Measurements from ENCODE around the gene TMEM270. TPM values are rescaled to one million over a fixed set of nuclear protein-coding genes. Genes with fewer than 3 reads are reported as not detected.

Gene TMEM270, protein sequence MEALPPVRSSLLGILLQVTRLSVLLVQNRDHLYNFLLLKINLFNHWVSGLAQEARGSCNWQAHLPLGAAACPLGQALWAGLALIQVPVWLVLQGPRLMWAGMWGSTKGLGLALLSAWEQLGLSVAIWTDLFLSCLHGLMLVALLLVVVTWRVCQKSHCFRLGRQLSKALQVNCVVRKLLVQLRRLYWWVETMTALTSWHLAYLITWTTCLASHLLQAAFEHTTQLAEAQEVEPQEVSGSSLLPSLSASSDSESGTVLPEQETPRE
- not detected for total RNA-seq

DNA sequence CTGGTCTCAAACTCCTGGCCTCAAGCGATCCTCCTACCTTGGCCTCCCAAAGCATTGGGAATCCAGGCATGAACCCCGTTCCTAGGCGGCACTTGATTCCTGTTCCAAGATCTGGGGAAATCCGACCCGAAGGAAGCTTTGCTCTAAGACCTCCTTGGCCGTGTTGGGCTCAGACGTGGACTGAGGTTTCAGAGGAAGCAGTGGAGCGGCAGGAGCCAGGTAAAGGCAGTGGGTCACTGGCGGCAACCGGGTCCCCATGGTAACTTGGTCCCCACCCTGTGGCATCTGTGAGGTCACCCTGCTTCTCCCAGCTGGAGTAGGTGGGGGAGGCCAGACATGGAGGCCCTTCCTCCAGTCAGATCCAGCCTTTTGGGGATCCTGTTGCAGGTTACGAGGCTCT is at the start of gene TMEM270:
TSS of gene TMEM270 (plus strand) at position 301 of the 400 bp plus-strand sequence. CDS start at position 337, 36 bp downstream.

GRCh38 chr7:73830681-73831583 is 30.0 kb upstream of the TMEM270 start, which contains the start of gene CLDN4:
Gene CLDN4 (plus strand): TSS chr7:73830996. CDS start chr7:73831202, 206 bp downstream.

DNA sequence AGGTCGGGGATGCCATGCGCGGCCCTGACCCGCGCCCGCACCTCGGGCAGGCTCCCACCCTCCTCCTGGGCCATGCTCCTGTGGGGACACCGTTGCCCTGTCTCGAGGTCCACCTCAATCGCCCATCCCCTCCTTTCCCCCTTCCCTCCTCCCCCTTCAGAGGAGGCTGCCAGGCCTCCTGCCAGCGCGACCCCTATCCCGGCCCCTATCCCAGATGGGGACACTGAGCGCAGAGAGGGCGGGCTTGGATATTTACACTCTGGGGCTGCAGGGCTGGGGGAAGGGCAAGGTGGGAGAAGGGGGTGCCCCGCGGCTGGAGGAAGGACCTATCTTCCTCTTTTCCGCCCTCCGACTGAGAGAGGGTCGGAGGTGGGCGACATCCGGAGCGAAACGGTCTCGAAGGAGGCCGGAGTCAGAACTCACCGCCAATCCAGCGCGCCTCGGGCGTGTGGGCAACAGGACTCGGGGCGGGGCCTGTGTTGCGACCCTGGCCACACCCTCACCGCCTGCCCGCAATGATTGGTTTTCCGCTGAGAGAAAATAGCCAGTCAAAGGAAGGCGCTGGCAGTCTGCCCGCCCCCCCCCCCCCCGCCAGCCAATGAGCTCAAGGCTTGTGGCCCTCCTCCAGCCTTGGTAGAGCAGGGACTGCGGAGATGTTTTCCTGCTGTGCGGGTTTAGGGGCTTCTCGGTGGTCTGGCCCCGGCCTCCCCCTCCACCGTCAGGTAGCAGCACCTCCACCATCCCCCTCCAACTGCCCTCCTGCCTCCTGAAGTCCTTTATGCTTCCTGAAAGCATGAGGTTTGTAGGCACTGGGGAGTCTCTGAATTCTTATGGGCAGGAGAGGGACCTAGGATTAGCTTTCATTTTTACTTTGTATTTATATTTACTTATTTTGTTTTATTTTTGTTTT is 18.6 kb upstream of the TMEM270 start, which contains the start of gene METTL27:
TSS of gene METTL27 (minus strand) at position 450 of the 910 bp plus-strand sequence. CDS start at position 74, 376 bp downstream.

Other genes starting within 250 kb of the TMEM270 start
- not detected for gene MLXIPL, start 236.6 kb upstream of the TMEM270 start, total RNA-seq
- under 1 TPM; 0.41 to 0.68 TPM for gene VPS37D, start 193.3 kb upstream of the TMEM270 start, total RNA-seq
- 1 to 10 TPM; 8.5 to 8.9 TPM for gene DNAJC30, start 177.7 kb upstream of the TMEM270 start, total RNA-seq
- gene BUD23, start 177.6 kb upstream of the TMEM270 start, total RNA-seq: 10 to 100 TPM; 44.2 to 49.4 TPM
- gene STX1A, start 141.5 kb upstream of the TMEM270 start, total RNA-seq: 10 to 100 TPM in 1 of 2 experiments, 1 to 10 TPM in 1; 9.4 to 12.4 TPM
- gene ABHD11, start 122.4 kb upstream of the TMEM270 start, total RNA-seq: 10 to 100 TPM; 12.6 to 13.7 TPM
- gene CLDN3, start 90.9 kb upstream of the TMEM270 start, total RNA-seq: not detected
- under 1 TPM in 1 of 2 experiments, not detected in 1; 0.22 TPM for gene CLDN4, start 30.2 kb upstream of the TMEM270 start, total RNA-seq
- 1 to 10 TPM; 2.6 to 2.8 TPM for gene METTL27, start 18.6 kb upstream of the TMEM270 start, total RNA-seq
- gene ELN, start 167.0 kb downstream of the TMEM270 start, total RNA-seq: 1 to 10 TPM in 1 of 2 experiments, not detected in 1; 1.1 TPM
- gene LIMK1, start 222.6 kb downstream of the TMEM270 start, total RNA-seq: 10 to 100 TPM; 14.8 to 15.9 TPM

All from activated naive CD4-positive, alpha-beta T cell treated with anti-CD3 and anti-CD28 coated beads, Interleukin-2, amount 10 ng/mL, durations not matched to agents 5 hours and 36 hours (primary cell).